IMR-90 (cell line): Measurements from ENCODE around the gene BRK1. TPM values are rescaled to one million over a fixed set of nuclear protein-coding genes. Genes with fewer than 3 reads are reported as not detected.

Source experiments
- ATAC-seq: fragments of 200-7000 bp; cut with Tn5 transposase; 2 replicates; pipeline ENCODE4 v1.9.1; 2020; ENCODE audit warnings: low read depth, mild to moderate bottlenecking, moderate library complexity
- BruUV-seq: library from RNA; stranded (reverse); fragments of 400-500 nt; replicated peaks from 2 replicates; lab custom pipeline; 2021; lab: Mats Ljungman, UMichigan
- CTCF ChIA-PET: fragments of 300-600 bp; formaldehyde crosslinking; extraction: SDS; loops from one replicate; lab custom pipeline; 2021; ENCODE audit warnings: antibody characterized with exemption; lab: Yijun Ruan, JAX
- POLR2A ChIA-PET: fragments of 300-600 bp; sonication (Branson Sonifier 250); formaldehyde crosslinking; loops from one replicate; lab custom pipeline; 2022; ENCODE audit warnings: antibody characterized with exemption; ENCODE audit not compliant: unreplicated experiment; lab: Charles Lee
- DNase-seq: peaks from one replicate; pipeline ENCODE4 v3.0.0; 2013
- H2AFZ ChIP-seq: replicated peaks from 2 replicates; pipeline ENCODE3; 2013; ENCODE audit warnings: low read length, mild to moderate bottlenecking; ENCODE audit not compliant: poor library complexity
- H2AK5ac ChIP-seq: 2 replicates; pipeline ENCODE4 v1.6.1; 2013; ENCODE audit warnings: low read depth, low read length, inconsistent platforms
- H2AK9ac ChIP-seq: replicated peaks from 2 replicates; pipeline ENCODE3; 2013; ENCODE audit warnings: mild to moderate bottlenecking, low read depth, low read length, moderate library complexity; ENCODE audit not compliant: poor library complexity
- H2BK120ac ChIP-seq: 2 replicates; pipeline ENCODE4 v1.6.1; 2013; ENCODE audit warnings: low read depth, low read length, inconsistent platforms
- H2BK15ac ChIP-seq: 3 replicates; pipeline ENCODE4 v1.6.1; 2013; ENCODE audit warnings: low read depth, low read length, inconsistent platforms
- H2BK20ac ChIP-seq: 2 replicates; pipeline ENCODE4 v1.6.1; 2013; ENCODE audit warnings: low read depth, mild to moderate bottlenecking, inconsistent platforms, low read length, moderate library complexity
- H2BK5ac ChIP-seq: 2 replicates; pipeline ENCODE4 v1.6.1; 2013; ENCODE audit warnings: mild to moderate bottlenecking, low read depth, low read length, inconsistent platforms; ENCODE audit not compliant: poor library complexity, severe bottlenecking
- H3K14ac ChIP-seq: replicated peaks from 2 replicates; pipeline ENCODE4 v1.6.1; 2013; ENCODE audit warnings: low read depth, low read length, inconsistent platforms
- H3K18ac ChIP-seq: 2 replicates; pipeline ENCODE4 v1.6.1; 2013; ENCODE audit warnings: low read depth, low read length, control low read depth
- H3K23ac ChIP-seq: 2 replicates; pipeline ENCODE4 v1.6.1; 2013; ENCODE audit warnings: low read depth, low read length, inconsistent platforms
- H3K27ac ChIP-seq: 2 replicates; pipeline ENCODE4 v1.5.1; 2013; ENCODE audit warnings: mild to moderate bottlenecking, control low read depth, low read length; ENCODE audit not compliant: insufficient read depth
- H3K27me3 ChIP-seq: 2 replicates; pipeline ENCODE4 v1.6.1; 2013; ENCODE audit warnings: low read length; ENCODE audit not compliant: control insufficient read depth, insufficient read depth
- H3K36me3 ChIP-seq: 2 replicates; pipeline ENCODE4 v1.6.1; 2013; ENCODE audit warnings: low read length, mixed read lengths; ENCODE audit not compliant: control insufficient read depth, insufficient read depth
- H3K4ac ChIP-seq: 2 replicates; pipeline ENCODE4 v1.6.1; 2013; ENCODE audit warnings: low read depth, low read length, inconsistent platforms
- H3K4me1 ChIP-seq: 2 replicates; pipeline ENCODE4 v1.6.1; 2013; ENCODE audit warnings: low read length, mixed read lengths; ENCODE audit not compliant: control insufficient read depth, insufficient read depth
- H3K4me2 ChIP-seq: 2 replicates; pipeline ENCODE4 v1.6.1; 2013; ENCODE audit warnings: low read depth, mild to moderate bottlenecking, control low read depth, low read length, moderate library complexity
- H3K4me3 ChIP-seq: 2 replicates; pipeline ENCODE4 v1.5.1; 2013; ENCODE audit warnings: low read depth, mild to moderate bottlenecking, control low read depth, low read length, moderate library complexity; ENCODE audit not compliant: insufficient read depth
- H3K56ac ChIP-seq: 2 replicates; pipeline ENCODE4 v1.6.1; 2013; ENCODE audit warnings: low read length, inconsistent platforms; ENCODE audit not compliant: insufficient read depth; ENCODE audit errors: extremely low read depth
- H3K79me1 ChIP-seq, 2 experiments: 2 replicates each; pipeline ENCODE4 v1.6.1; 2013; ENCODE audit warnings: low read length in 2 of 2, inconsistent platforms in 1 of 2, low read depth in 1 of 2
- H3K9ac ChIP-seq: 2 replicates; pipeline ENCODE4 v1.6.1; 2013; ENCODE audit warnings: low read depth, low read length, control low read depth
- H3K9me1 ChIP-seq: 2 replicates; pipeline ENCODE4 v1.6.1; 2013; ENCODE audit warnings: low read length, inconsistent platforms; ENCODE audit not compliant: insufficient read depth
- H3K9me3 ChIP-seq: 2 replicates; pipeline ENCODE4 v1.6.1; 2013; ENCODE audit warnings: low read length; ENCODE audit not compliant: control insufficient read depth, insufficient read depth
- H4K20me1 ChIP-seq: 2 replicates; pipeline ENCODE4 v1.6.1; 2013; ENCODE audit warnings: low read length, inconsistent platforms; ENCODE audit not compliant: insufficient read depth
- H4K5ac ChIP-seq: 2 replicates; pipeline ENCODE4 v1.6.1; 2013; ENCODE audit warnings: mild to moderate bottlenecking, low read depth, low read length, control low read depth
- H4K8ac ChIP-seq, 2 experiments: 2 replicates each; pipeline ENCODE4 v1.6.1; 2013; ENCODE audit warnings: low read depth in 2 of 2, low read length in 2 of 2, control low read depth in 1 of 2, inconsistent platforms in 1 of 2
- H4K91ac ChIP-seq: 2 replicates; pipeline ENCODE4 v1.6.1; 2013; ENCODE audit warnings: low read depth, low read length, inconsistent platforms; ENCODE audit not compliant: insufficient read depth
- BHLHE40 ChIP-seq: fragments of 150-350 bp; IDR thresholded peaks from 2 replicates; pipeline ENCODE4 v1.6.1; 2016; ENCODE audit warnings: mild to moderate bottlenecking, low read depth, low read length
- CEBPB ChIP-seq: IDR thresholded peaks from 2 replicates; pipeline ENCODE4 v1.6.1; 2012; ENCODE audit warnings: low read depth, low read length, improper control_type of control experiment
- CHD1 ChIP-seq: IDR thresholded peaks from 2 replicates; pipeline ENCODE4 v1.6.1; 2012; ENCODE audit warnings: low read depth, low read length, improper control_type of control experiment
- CTCF ChIP-seq: conservative IDR thresholded peaks from 2 replicates; pipeline ENCODE4 v1.5.1; 2012; ENCODE audit warnings: mild to moderate bottlenecking, low read depth, low read length, improper control_type of control experiment
- FOS ChIP-seq: fragments of 150-350 bp; IDR thresholded peaks from 2 replicates; pipeline ENCODE4 v1.6.1; 2016; ENCODE audit warnings: low read depth, low read length
- MAFK ChIP-seq: IDR thresholded peaks from 2 replicates; pipeline ENCODE4 v1.6.1; 2012; ENCODE audit warnings: low read depth, low read length, improper control_type of control experiment
- MXI1 ChIP-seq: IDR thresholded peaks from 2 replicates; pipeline ENCODE4 v1.6.1; 2012; ENCODE audit warnings: low read depth, mild to moderate bottlenecking, low read length, moderate library complexity, borderline replicate concordance
- NFE2L2 ChIP-seq: fragments of 150-350 bp; IDR thresholded peaks from 2 replicates; pipeline ENCODE4 v1.6.1; 2016; ENCODE audit warnings: low read depth, mild to moderate bottlenecking, low read length
- POLR2A ChIP-seq: IDR thresholded peaks from 2 replicates; pipeline ENCODE4 v1.6.1; 2012; ENCODE audit warnings: mild to moderate bottlenecking, low read depth, low read length
- RAD21 ChIP-seq: IDR thresholded peaks from 2 replicates; pipeline ENCODE4 v1.6.1; 2012; ENCODE audit warnings: low read length, improper control_type of control experiment
- RCOR1 ChIP-seq: IDR thresholded peaks from 2 replicates; pipeline ENCODE4 v1.6.1; 2012; ENCODE audit warnings: mild to moderate bottlenecking, low read length, improper control_type of control experiment; ENCODE audit not compliant: insufficient replicate concordance
- RFX5 ChIP-seq: IDR thresholded peaks from 2 replicates; pipeline ENCODE4 v1.8.0; 2012; ENCODE audit warnings: low read depth, mild to moderate bottlenecking, low read length, moderate library complexity
- SMC3 ChIP-seq: fragments of 150-350 bp; IDR thresholded peaks from 2 replicates; pipeline ENCODE4 v1.6.1; 2016; ENCODE audit warnings: low read depth, mild to moderate bottlenecking, antibody characterized with exemption, low read length, moderate library complexity
- USF2 ChIP-seq: fragments of 150-350 bp; IDR thresholded peaks from 2 replicates; pipeline ENCODE4 v1.6.1; 2017; ENCODE audit warnings: mild to moderate bottlenecking, antibody characterized with exemption, low read length, low read depth
- whole genome bisulfite sequencing, 2 experiments: methylation state at CpG; one replicate each; pipeline versions ENCODE4 v1.1.5 to v1.1.7; 2013; ENCODE audit warnings: missing lambda C conversion rate in 2 of 2; ENCODE audit not compliant: insufficient read length in 1 of 2; ENCODE audit errors: extremely low coverage in 2 of 2; 5-methylcytosine and 5-hydroxymethylcytosine counted together
- dilution Hi-C: fragments of 300-500 bp; cut with HindIII; formaldehyde crosslinking; loops from one replicate; pipeline ENCODE4 v1.14.3; 2018; ENCODE audit warnings: low sequenced_read_pairs; ENCODE audit not compliant: unreplicated experiment
- in situ Hi-C: fragments of 300-500 bp; cut with MboI; formaldehyde crosslinking; loops from 3 replicates; pipeline ENCODE4 v1.14.3; 2019; ENCODE audit warnings: low sequenced_read_pairs, inconsistent platforms, mixed read lengths
- intact Hi-C: fragments of 100-400 bp; cut with micrococcal nuclease; formaldehyde crosslinking; loops from 2 replicates; pipeline ENCODE4 v1.10.0; 2022
- polyA plus RNA-seq, 3 experiments: library from polyadenylated mRNA; depleted of rRNA; stranded (reverse); fragments of >200 nt; gene quantifications; 2 replicates each; pipeline ENCODE4 v1.2.3, GENCODE V29; 2012; ENCODE audit warnings: low replicate concordance in 1 of 3
- total RNA-seq: library from RNA; depleted of rRNA; stranded (reverse); fragments of >200 nt; gene quantifications from 2 replicates; pipeline ENCODE4 v1.2.3, GENCODE V29; 2012

The BRK1 gene
- total and polyA plus RNA-seq, 2 of the 4 experiments (the other 2 are of a cell fraction) = 81.4 to 235 TPM

GRCh38 chr3:10173926-10174435 is 58.5 kb downstream of the BRK1 start:
- peak overlapping the region; percentile 93 for H2BK120ac ChIP-seq
- peaks cover 8% of the 10 kb centered on the region for H3K36me3 ChIP-seq
- H3K4me1 ChIP-seq = peaks cover 4% of the 10 kb centered on the region; the same call in 1 of the 2 replicates
- peak overlapping the region; percentile 71; the same call in 1 of the 2 replicates for H3K56ac ChIP-seq
- no peaks in the 10 kb centered on the region for H3K27me3 ChIP-seq
- H3K9ac ChIP-seq = no peak overlapping the region
- peak; percentile 100 for DNase-seq
- H2AFZ ChIP-seq = peak overlapping the region; percentile 89
- peak overlapping the region; percentile 67 for H4K91ac ChIP-seq
- peak overlapping the region; percentile 93 for H2AK9ac ChIP-seq
- peak overlapping the region; percentile 18; the same call in 1 of the 2 replicates for H4K5ac ChIP-seq
- peak overlapping the region; percentile 62 for H3K14ac ChIP-seq
- H3K79me1 ChIP-seq = peaks cover 18 to 45% of the 10 kb centered on the region in 2 experiments
- dilution Hi-C loops = no loop called here
- H2AK5ac ChIP-seq = peak overlapping the region; percentile 88
- H2BK5ac ChIP-seq = peak overlapping the region; percentile 63
- peak overlapping the region; percentile 89 for H2BK20ac ChIP-seq
- H2BK15ac ChIP-seq = peak overlapping the region; percentile 67; the same call in 1 of the 3 replicates
- H3K23ac ChIP-seq = peak overlapping the region; percentile 72
- no peaks in the 10 kb centered on the region for H4K20me1 ChIP-seq
- ChIA-PET CTCF (interaction anchor here (1.3 to 1.9 kb wide), 2 partner anchors 13 to 228 kb away, joined by 3 to 5 read pairs; no protein-coding TSS in a partner anchor), POLR2A (interaction anchor here (0.5 kb wide), 1 partner anchor 47 kb away, joined by 3 read pairs; no protein-coding TSS in a partner anchor)
- no TSS peak for BruUV-seq
- peak overlapping the region; percentile 86 for H3K4ac ChIP-seq
- peak overlapping the region; percentile 12; the same call in 1 of the 2 replicates for H3K18ac ChIP-seq
- peak; percentile 97 for ATAC-seq
- peaks cover 4% of the 10 kb centered on the region; the same call in 1 of the 2 replicates for H3K9me1 ChIP-seq
- H3K27ac ChIP-seq = peak overlapping the region; percentile 23
- H3K4me2 ChIP-seq = peak overlapping the region; percentile 0
- no CpG with 5 or more reads among the region's 6 CpGs for WGBS, 2 experiments
- intact Hi-C loops = no loop called here
- in situ Hi-C loops = no loop called here
- no peak overlapping the region; the same call in 1 of the 2 replicates for H3K4me3 ChIP-seq
- H3K9me3 ChIP-seq = no peaks in the 10 kb centered on the region
- H4K8ac ChIP-seq = peak overlapping the region; percentile 28 to 78; a peak in 3 of 4 replicates
- peak; percentile 29; the same call in 1 of the 2 replicates for TF ChIP-seq POLR2A
- TF ChIP-seq SMC3 = no peak
- TF ChIP-seq NFE2L2 = peak; percentile 23; the same call in 1 of the 2 replicates
- 0 out of 2 replicates have a peak, but pooled peaks have one; percentile 54 for TF ChIP-seq MXI1
- TF ChIP-seq RCOR1 = no peak
- TF ChIP-seq FOS = peak; percentile 60
- peak; percentile 97 for TF ChIP-seq CEBPB
- TF ChIP-seq CHD1 = no peak
- TF ChIP-seq MAFK = no peak
- TF ChIP-seq BHLHE40 = peak; percentile 64
- peak; percentile 56; the same call in 1 of the 2 replicates for TF ChIP-seq USF2
- TF ChIP-seq RAD21 = no peak; the same call in 1 of the 2 replicates
- TF ChIP-seq CTCF = no peak
- no peak; the same call in 1 of the 2 replicates for TF ChIP-seq RFX5
